Calu3 (cell line): Measurements from ENCODE around the gene UAP1. TPM values are rescaled to one million over a fixed set of nuclear protein-coding genes. Genes with fewer than 3 reads are reported as not detected.
"Not testable (repeated sequence)": the region's sequence is repeated elsewhere in the genome, so short reads cannot be mapped to it uniquely, and the experiment has no call there.

Experiments used
- BruUV-seq: library from RNA; stranded (reverse); fragments of 400-500 nt; replicated peaks from 2 replicates; lab custom pipeline; 2021; lab: Mats Ljungman, UMichigan
- CTCF ChIA-PET: fragments of 300-600 bp; sonication (Branson Sonifier 250); formaldehyde crosslinking; loops from one replicate; lab custom pipeline; 2022; ENCODE audit warnings: antibody characterized with exemption; lab: Charles Lee
- DNase-seq: peaks from one replicate; pipeline ENCODE4 v3.0.0; 2022
- H3K27ac Mint-ChIP-seq: one replicate; pipeline ENCODE4 v1.8.0; 2022; ENCODE audit warnings: mixed read lengths; ENCODE audit not compliant: unreplicated experiment
- H3K27me3 Mint-ChIP-seq: one replicate; pipeline ENCODE4 v1.8.0; 2022; ENCODE audit warnings: mixed read lengths; ENCODE audit not compliant: unreplicated experiment
- H3K36me3 Mint-ChIP-seq: one replicate; pipeline ENCODE4 v1.8.0; 2022; ENCODE audit warnings: mild to moderate bottlenecking, moderate library complexity, mixed read lengths; ENCODE audit not compliant: insufficient read depth, unreplicated experiment
- H3K4me1 Mint-ChIP-seq: one replicate; pipeline ENCODE4 v1.8.0; 2022; ENCODE audit warnings: mild to moderate bottlenecking, low read depth, mixed read lengths; ENCODE audit not compliant: unreplicated experiment
- H3K4me3 Mint-ChIP-seq: one replicate; pipeline ENCODE4 v1.8.0; 2022; ENCODE audit warnings: mild to moderate bottlenecking, low read depth, moderate library complexity, mixed read lengths; ENCODE audit not compliant: unreplicated experiment
- H3K9me3 Mint-ChIP-seq: one replicate; pipeline ENCODE4 v1.8.0; 2022; ENCODE audit warnings: low read depth, mixed read lengths; ENCODE audit not compliant: unreplicated experiment
- CTCF ChIP-seq: fragments of 200-600 bp; IDR thresholded peaks from one replicate; pipeline ENCODE4 v1.8.0; 2022; ENCODE audit warnings: antibody characterized with exemption; ENCODE audit not compliant: unreplicated experiment
- intact Hi-C: fragments of 100-400 bp; cut with micrococcal nuclease; formaldehyde crosslinking; loops from one replicate; pipeline ENCODE4 v1.10.0; 2022; ENCODE audit not compliant: unreplicated experiment
- total RNA-seq: library from RNA; stranded (reverse); gene quantifications from 2 replicates; pipeline ENCODE4 v1.2.3, GENCODE V29; 2022

Gene UAP1
- total RNA-seq, 1 experiment from 2014 or later = 47.2 TPM

GRCh38 chr1:162578071-162578700 is 16.7 kb downstream of the UAP1 start:
- intact Hi-C loops = no loop called here
- H3K9me3 Mint-ChIP-seq = no peaks in the 10 kb centered on the region

GRCh38 chr1:162578936-162579335 is 17.4 kb downstream of the UAP1 start:
- H3K27ac Mint-ChIP-seq = no peak overlapping the region
- no peaks in the 10 kb centered on the region for H3K27me3 Mint-ChIP-seq
- no peaks in the 10 kb centered on the region for H3K4me1 Mint-ChIP-seq
- peaks cover 6% of the 10 kb centered on the region for H3K36me3 Mint-ChIP-seq
- no peak for TF ChIP-seq CTCF
- H3K4me3 Mint-ChIP-seq = no peak overlapping the region
- intact Hi-C loops = no loop called here
- no peaks in the 10 kb centered on the region for H3K9me3 Mint-ChIP-seq
- CTCF ChIA-PET = no interaction called here
- DNase-seq = no peak
- BruUV-seq = no TSS peak

More at GRCh38 chr1:162578071-162578700, 16.7 kb downstream of the UAP1 start:
- Mint-ChIP-seq H3K4me1 (no peaks in the 10 kb centered on the region), H3K27me3 (no peaks in the 10 kb centered on the region), H3K27ac (no peak overlapping the region), H3K4me3 (no peak overlapping the region), H3K36me3 (peaks cover 6% of the 10 kb centered on the region)
- BruUV-seq = no TSS peak
- no peak for TF ChIP-seq CTCF
- CTCF ChIA-PET = no interaction called here
- DNase-seq = no peak

GRCh38 chr1:162580308-162580707 is 18.8 kb downstream of the UAP1 start:
- intact Hi-C loops = no loop called here

GRCh38 chr1:162582901-162583300 is 21.4 kb downstream of the UAP1 start:
- H3K4me3 Mint-ChIP-seq, H3K27me3 Mint-ChIP-seq, BruUV-seq, intact Hi-C loops, DNase-seq, H3K4me1 Mint-ChIP-seq, H3K27ac Mint-ChIP-seq, H3K9me3 Mint-ChIP-seq: not testable (repeated sequence)
- CTCF ChIA-PET = interaction anchor here (0.6 to 0.8 kb wide), 2 partner anchors 271 to 709 kb away, joined by 3 to 6 read pairs; no protein-coding TSS in a partner anchor
- peaks cover 14% of the 10 kb centered on the region for H3K36me3 Mint-ChIP-seq

More at GRCh38 chr1:162580308-162580707, 18.8 kb downstream of the UAP1 start:
- Mint-ChIP-seq H3K4me1 (no peaks in the 10 kb centered on the region), H3K27me3 (no peaks in the 10 kb centered on the region), H3K27ac (no peak overlapping the region), H3K4me3 (no peak overlapping the region), H3K9me3 (no peaks in the 10 kb centered on the region), H3K36me3 (peaks cover 6% of the 10 kb centered on the region)
- DNase-seq = no peak
- BruUV-seq = no TSS peak
- no peak for TF ChIP-seq CTCF
- CTCF ChIA-PET = no interaction called here

DNA sequence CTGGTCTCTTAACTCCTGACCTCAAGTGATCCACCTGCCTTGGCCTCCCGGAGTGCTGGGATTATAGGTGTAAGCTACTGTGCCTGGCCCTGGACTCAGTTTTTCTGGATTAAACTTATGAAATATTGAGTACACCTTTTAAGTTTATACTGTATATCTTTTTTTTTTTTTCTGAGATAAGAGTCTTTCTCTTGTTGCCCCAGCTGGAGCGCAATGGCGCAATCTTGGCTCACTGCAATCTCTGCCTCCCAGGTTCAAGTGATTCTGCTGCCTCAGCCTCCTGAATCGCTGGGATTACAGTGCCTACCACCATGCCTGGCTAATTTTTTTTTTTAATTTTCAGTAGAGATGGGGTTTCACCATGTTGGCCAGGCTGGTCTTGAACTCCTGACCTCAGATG is 23.6 kb downstream of the UAP1 start:
- CTCF ChIA-PET, H3K9me3 Mint-ChIP-seq, H3K4me3 Mint-ChIP-seq, DNase-seq, H3K4me1 Mint-ChIP-seq, intact Hi-C loops, BruUV-seq, H3K27ac Mint-ChIP-seq, H3K27me3 Mint-ChIP-seq: not testable (repeated sequence)
- H3K36me3 Mint-ChIP-seq = peaks cover 18% of the 10 kb centered on the region
